Frontal cortex (tissue), 4 donors: ENCODE measurements around the gene SMC1A. TPM values are rescaled to one million over a fixed set of nuclear protein-coding genes. Genes with fewer than 3 reads are reported as not detected.
A peak's percentile ranks its signal among the peaks of the same experiment; 100 is the strongest.
"Not testable (repeated sequence)": the region's sequence is repeated elsewhere in the genome, so short reads cannot be mapped to it uniquely, and the experiment has no call there.

Experiments used
- DNase-seq, 2 donors: peaks; one replicate each; pipeline ENCODE4 v3.0.0; 2012; ENCODE audit warnings: low spot score in 2 of 2
- FAIRE-seq: peaks from 2 replicates; lab custom pipeline; 2012; peaks lifted over from hg19 to GRCh38; lab: Jason Lieb, UNC
- total RNA-seq: library from RNA; depleted of rRNA; stranded (reverse); fragments of >200 nt; gene quantifications from one replicate; pipeline ENCODE4 v1.2.3, GENCODE V29; 2014
- donor health status: control.
- donor health status: control.
- donor health status: control.

Gene SMC1A
- 13.9 TPM for total RNA-seq

- peak; percentile 90 to 91 for DNase-seq
- FAIRE-seq = peak; percentile 64
Measured at GRCh38 chrX:53422086-53422860, at the start of gene SMC1A. Gene SMC1A, minus strand, starts transcription at chrX:53422654. Its CDS starts 54 bp downstream, at chrX:53422600.

- FAIRE-seq = no peak
Measured at GRCh38 chrX:53471346-53471745, 48.9 kb upstream of the SMC1A start.

GRCh38 chrX:53468659-53469058 lies 46.2 kb upstream of the SMC1A start:
- DNase-seq, FAIRE-seq: not testable (repeated sequence)

More at GRCh38 chrX:53471346-53471745, 48.9 kb upstream of the SMC1A start:
- no peak for DNase-seq

- FAIRE-seq (no peak), DNase-seq (no peak)
Measured at GRCh38 chrX:53458082-53458481, 35.6 kb upstream of the SMC1A start.

GRCh38 chrX:53456254-53456653 lies 33.8 kb upstream of the SMC1A start:
- FAIRE-seq = no peak
- DNase-seq = no peak

- FAIRE-seq = no peak
- DNase-seq = no peak
Measured at GRCh38 chrX:53452812-53453211, 30.4 kb upstream of the SMC1A start.

- no peak for FAIRE-seq
- DNase-seq = no peak
Measured at GRCh38 chrX:53449632-53450031, 27.2 kb upstream of the SMC1A start.

GRCh38 chrX:53447441-53447840 lies 25.0 kb upstream of the SMC1A start:
- no peak for DNase-seq
- no peak for FAIRE-seq

- FAIRE-seq = no peak
- DNase-seq = peak in 1 of 2 donors; percentile 8
Measured at GRCh38 chrX:53445977-53446376, 23.5 kb upstream of the SMC1A start.

GRCh38 chrX:53442322-53442631 lies 19.8 kb upstream of the SMC1A start:
- FAIRE-seq (no peak), DNase-seq (no peak)

- FAIRE-seq (no peak), DNase-seq (peak in 1 of 2 donors; percentile 56)
Measured at GRCh38 chrX:53441531-53442321, 19.3 kb upstream of the SMC1A start.

GRCh38 chrX:53440621-53441517 lies 18.4 kb upstream of the SMC1A start:
- DNase-seq (no peak), FAIRE-seq (no peak)

GRCh38 chrX:53440101-53440500 lies 17.6 kb upstream of the SMC1A start:
- DNase-seq = no peak

GRCh38 chrX:53438832-53439230 lies 16.4 kb upstream of the SMC1A start:
- FAIRE-seq (no peak), DNase-seq (no peak)

More at GRCh38 chrX:53440101-53440500, 17.6 kb upstream of the SMC1A start:
- no peak for FAIRE-seq

- no peak for FAIRE-seq
- no peak for DNase-seq
Measured at GRCh38 chrX:53438174-53438831, 15.8 kb upstream of the SMC1A start.

GRCh38 chrX:53437206-53437605 lies 14.8 kb upstream of the SMC1A start:
- FAIRE-seq = no peak

GRCh38 chrX:53435997-53436396 lies 13.5 kb upstream of the SMC1A start:
- FAIRE-seq (no peak), DNase-seq (no peak)

More at GRCh38 chrX:53437206-53437605, 14.8 kb upstream of the SMC1A start:
- no peak for DNase-seq

- DNase-seq (peak; percentile 67 to 80), FAIRE-seq (no peak)
Measured at GRCh38 chrX:53433651-53434639, 11.5 kb upstream of the SMC1A start, which contains the start of gene HSD17B10. Gene HSD17B10, minus strand, starts transcription at chrX:53434370. Its CDS starts 25 bp downstream, at chrX:53434345.
